ENCODE results near the gene TNKS2.
"Not testable (repeated sequence)": the region's sequence is repeated elsewhere in the genome, so short reads cannot be mapped to it uniquely, and the experiment has no call there.

TNKS2 gene

GRCh38 chr10:91797048-91797690 lies 1.1 kb upstream of the TNKS2 start:
- DNase-seq = no peak

- no peak for DNase-seq
Measured at GRCh38 chr10:91798649-91799611, 704 bp downstream of the TNKS2 start.

GRCh38 chr10:91799612-91799975 lies 1.4 kb downstream of the TNKS2 start:
- no peak for DNase-seq

GRCh38 chr10:91800182-91800581 lies 2.0 kb downstream of the TNKS2 start:
- no peak for DNase-seq

GRCh38 chr10:91800756-91801155 lies 2.5 kb downstream of the TNKS2 start:
- no peak for DNase-seq

GRCh38 chr10:91803386-91804125 lies 5.3 kb downstream of the TNKS2 start:
- no peak for DNase-seq

GRCh38 chr10:91804126-91804510 lies 5.9 kb downstream of the TNKS2 start:
- no peak for DNase-seq

- DNase-seq = no peak
Measured at GRCh38 chr10:91805110-91805838, 7.0 kb downstream of the TNKS2 start.

- DNase-seq = not testable (repeated sequence)
Measured at GRCh38 chr10:91807264-91807663, 9.0 kb downstream of the TNKS2 start.

GRCh38 chr10:91813251-91813650 lies 15.0 kb downstream of the TNKS2 start:
- no peak for DNase-seq

GRCh38 chr10:91816981-91817380 lies 18.8 kb downstream of the TNKS2 start:
- DNase-seq = no peak

GRCh38 chr10:91820144-91820543 lies 21.9 kb downstream of the TNKS2 start:
- no peak for DNase-seq

GRCh38 chr10:91824076-91824475 lies 25.9 kb downstream of the TNKS2 start:
- DNase-seq = no peak

- DNase-seq = no peak
Measured at GRCh38 chr10:91829268-91829667, 31.0 kb downstream of the TNKS2 start.

GRCh38 chr10:91838199-91838598 lies 40.0 kb downstream of the TNKS2 start:
- no peak for DNase-seq

GRCh38 chr10:91843083-91843482 lies 44.9 kb downstream of the TNKS2 start:
- DNase-seq = no peak

- no peak for DNase-seq
Measured at GRCh38 chr10:91856637-91857036, 58.4 kb downstream of the TNKS2 start.

- no peak for DNase-seq
Measured at GRCh38 chr10:91860885-91861284, 62.7 kb downstream of the TNKS2 start.

GRCh38 chr10:91864099-91864498 lies 65.9 kb downstream of the TNKS2 start:
- no peak for DNase-seq

GRCh38 chr10:91864744-91865143 lies 66.5 kb downstream of the TNKS2 start:
- no peak for DNase-seq

- no peak for DNase-seq
Measured at GRCh38 chr10:91865562-91866081, 67.4 kb downstream of the TNKS2 start.

GRCh38 chr10:91875156-91875555 lies 76.9 kb downstream of the TNKS2 start:
- DNase-seq = no peak

- DNase-seq = no peak
Measured at GRCh38 chr10:91875779-91876178, 77.6 kb downstream of the TNKS2 start.
